Activated CD4-positive, alpha-beta T cell treated with anti-CD3 and anti-CD28 coated beads, Interleukin-2, amount 50 U/mL, for 1 hour (primary cell): ENCODE measurements around the gene NOTCH1.
"Not testable (repeated sequence)": the region's sequence is repeated elsewhere in the genome, so short reads cannot be mapped to it uniquely, and the experiment has no call there.

ENCODE experiments used
- DNase-seq: peaks from one replicate; pipeline ENCODE4 v3.0.0-alpha.2; 2020

NOTCH1 gene

DNA sequence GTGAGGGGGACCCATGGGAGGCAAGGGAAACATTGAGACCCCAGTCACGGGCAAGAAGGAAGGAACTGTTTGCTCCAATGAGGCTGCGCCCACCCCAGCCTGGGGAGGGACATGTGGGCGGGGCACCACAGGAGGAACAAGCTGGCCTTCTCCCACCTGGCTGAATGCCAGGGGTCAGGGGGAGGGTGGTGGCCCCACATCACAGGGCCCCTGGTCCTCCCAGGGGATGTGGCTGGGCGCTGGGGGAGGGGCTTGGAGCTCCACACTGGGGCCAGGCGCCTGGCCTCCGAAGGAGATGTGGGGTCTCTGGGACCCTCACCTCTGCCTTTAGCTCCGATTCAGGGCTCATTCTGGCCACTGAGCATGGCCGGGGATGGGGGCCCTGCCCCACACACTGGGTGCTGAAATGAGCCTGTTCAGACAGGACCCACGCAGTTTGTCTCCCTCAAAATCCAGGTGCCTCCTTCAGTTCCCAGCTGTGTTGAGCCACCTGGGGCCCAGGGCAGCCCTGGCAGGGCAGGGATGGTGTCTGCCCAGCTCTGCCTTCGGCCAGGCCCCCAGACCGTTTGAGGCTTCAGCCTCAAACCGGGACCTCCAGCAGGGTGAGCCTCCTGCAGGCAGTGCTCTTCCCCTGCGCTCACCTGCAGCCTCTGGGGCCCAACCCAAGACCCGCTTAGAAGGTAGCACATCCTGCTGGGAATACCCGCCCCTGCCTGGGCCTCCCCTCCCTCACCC lies 33.2 kb upstream of the NOTCH1 start:
- DNase-seq: no peak

DNA sequence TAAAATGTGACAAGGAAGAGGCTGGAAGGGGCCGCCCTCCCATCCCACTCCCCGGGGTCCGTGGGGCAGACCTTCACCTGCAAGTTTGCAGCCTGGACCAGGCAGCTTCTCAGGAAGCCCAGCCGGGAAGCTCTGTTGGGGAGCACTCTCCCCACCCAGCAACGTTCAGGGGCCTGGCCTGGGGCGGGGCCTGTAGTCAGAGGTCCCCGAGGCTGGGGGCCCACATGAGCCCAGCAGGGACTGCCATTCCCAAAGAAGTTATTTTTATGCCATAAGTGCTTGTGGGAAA lies 32.7 kb upstream of the NOTCH1 start:
- DNase-seq: no peak

DNA sequence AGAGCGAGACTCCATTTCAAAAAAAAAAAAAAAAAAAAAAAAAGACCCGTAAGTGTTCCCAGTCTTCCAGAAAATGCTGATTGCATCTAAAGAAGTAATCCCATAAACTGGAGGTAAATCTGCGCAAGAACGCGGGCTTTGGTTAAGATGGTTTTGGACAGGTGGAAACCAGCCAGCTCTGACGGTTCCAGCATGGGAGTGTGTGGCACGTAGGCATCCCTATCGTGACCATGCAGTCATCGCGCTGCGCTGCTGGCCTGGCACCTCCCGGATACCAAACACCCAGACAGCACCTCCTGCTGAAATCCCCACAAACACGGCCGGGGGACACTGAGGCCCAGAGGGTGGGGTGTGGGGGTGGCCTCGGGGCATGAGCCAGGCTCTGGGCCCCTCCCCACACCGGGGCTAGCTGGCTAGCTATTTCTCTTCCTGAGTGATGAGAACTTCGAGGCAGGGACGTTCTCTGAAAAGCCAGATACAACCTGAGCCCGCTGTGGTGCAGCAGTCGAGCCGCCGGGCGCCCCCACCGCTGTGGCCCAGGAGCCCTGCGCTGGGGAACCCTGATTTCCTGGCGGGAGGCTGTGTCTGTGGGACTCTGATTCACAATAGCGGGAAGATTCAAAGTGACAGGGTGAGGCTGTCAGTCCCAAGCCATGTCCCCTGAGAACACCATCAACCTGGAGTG lies 32.2 kb upstream of the NOTCH1 start:
- no peak for DNase-seq

DNA sequence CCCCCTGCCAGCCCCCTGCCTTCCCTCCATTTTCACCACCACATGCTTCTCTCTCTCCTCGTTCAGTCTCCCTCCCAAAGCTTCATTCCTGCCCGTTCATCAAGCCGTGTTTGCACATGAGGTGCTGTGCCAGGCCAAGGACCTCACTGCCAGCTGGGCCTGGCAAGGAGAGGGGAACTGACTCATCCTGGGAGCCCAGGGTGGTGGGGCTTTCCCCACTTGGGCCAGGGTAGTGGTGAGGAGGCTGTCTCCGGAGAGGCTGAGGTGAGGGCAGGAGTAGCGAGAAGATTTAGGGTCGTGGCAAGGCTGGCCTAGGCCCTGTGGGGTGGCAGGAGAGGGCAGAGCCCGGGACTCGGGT lies 30.4 kb upstream of the NOTCH1 start:
- no peak for DNase-seq

DNA sequence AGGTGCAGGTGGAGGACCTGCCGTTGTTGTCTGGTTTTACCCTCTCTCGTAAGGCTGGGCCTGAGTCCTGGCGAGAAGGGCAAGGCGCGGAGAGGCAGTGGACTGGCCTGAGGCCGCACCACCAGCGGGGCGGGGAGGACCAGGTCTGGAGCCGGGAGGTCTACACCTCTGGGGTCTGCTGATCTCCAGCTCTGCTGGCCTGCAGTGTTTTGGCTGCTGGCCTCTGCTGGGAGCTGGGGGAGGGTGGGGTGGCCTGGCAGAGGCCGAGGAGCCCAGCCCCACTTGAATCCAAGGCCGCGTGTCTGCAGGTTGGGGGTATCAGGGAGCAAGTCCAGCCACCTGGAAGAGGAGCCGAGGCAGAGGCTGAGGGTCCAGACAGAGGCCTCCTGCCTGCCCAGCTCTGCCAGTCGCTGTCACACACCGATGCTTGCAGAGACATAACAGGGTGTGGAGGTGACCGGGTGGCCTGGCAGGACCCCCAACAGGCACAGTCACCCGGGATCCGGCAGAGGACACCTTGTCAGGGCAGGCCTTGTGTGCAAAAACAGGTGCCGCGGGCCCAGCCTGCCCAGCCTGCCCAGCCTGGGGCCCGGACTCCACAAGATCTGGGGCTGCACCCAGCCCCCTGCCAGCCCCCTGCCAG lies 29.9 kb upstream of the NOTCH1 start:
- no peak for DNase-seq

DNA sequence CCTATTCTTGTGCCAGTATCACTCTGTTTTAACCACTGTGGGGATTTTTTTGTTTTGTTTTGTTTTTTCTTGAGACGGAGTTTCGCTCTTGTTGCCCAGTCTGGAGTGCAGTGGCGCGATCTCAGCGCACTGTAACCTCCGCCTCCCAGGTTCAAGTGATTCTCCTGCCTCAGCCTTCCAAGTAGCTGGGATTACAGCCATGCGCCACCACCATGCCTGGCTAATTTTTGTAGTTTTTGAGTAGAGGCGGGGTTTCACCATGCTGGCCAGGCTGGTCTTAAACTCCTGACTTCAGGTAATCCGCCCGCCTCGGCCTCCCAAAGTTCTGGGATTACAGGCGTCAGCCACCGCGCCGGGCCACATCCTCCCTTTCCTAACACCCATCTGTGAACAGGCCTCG lies 28.8 kb upstream of the NOTCH1 start:
- DNase-seq: not testable (repeated sequence)

DNA sequence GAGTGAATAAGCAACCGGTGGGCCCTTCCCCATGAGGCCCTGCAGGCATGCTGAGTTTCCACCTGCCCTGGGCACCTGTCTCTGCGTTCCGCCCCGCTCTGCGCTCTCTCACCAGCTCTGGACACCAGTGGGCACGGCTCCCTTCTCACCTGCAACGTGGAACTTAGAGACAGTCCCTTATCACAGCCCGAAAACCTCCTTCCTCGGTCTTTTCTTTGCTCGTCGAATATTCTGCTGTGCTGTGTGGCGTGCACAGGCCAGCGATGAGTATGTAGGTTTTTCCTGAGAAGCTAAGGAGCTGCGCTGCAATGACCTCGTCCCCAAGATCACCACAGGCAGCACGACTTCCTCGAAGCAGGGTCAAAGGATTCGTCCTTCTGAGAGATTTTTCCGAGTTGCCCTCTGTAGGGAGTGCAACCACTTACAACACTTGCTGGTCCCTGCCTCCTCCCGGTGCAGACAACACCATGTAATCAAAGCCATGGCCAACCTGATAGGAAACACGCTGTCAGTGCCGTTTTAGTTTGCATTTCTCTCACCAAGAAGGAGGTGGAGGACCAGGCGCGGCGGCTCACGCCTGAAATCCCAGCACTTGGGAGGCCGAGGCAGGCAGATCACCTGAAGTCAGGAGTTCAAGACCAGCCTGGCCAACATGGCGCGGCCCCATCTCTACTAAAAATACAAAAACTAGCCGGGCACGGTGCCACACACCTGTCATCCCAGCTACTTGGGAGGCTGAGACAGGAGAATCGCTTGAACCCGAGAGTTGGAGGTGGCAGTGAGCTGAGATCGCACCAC lies 27.2 kb upstream of the NOTCH1 start:
- no peak for DNase-seq

DNA sequence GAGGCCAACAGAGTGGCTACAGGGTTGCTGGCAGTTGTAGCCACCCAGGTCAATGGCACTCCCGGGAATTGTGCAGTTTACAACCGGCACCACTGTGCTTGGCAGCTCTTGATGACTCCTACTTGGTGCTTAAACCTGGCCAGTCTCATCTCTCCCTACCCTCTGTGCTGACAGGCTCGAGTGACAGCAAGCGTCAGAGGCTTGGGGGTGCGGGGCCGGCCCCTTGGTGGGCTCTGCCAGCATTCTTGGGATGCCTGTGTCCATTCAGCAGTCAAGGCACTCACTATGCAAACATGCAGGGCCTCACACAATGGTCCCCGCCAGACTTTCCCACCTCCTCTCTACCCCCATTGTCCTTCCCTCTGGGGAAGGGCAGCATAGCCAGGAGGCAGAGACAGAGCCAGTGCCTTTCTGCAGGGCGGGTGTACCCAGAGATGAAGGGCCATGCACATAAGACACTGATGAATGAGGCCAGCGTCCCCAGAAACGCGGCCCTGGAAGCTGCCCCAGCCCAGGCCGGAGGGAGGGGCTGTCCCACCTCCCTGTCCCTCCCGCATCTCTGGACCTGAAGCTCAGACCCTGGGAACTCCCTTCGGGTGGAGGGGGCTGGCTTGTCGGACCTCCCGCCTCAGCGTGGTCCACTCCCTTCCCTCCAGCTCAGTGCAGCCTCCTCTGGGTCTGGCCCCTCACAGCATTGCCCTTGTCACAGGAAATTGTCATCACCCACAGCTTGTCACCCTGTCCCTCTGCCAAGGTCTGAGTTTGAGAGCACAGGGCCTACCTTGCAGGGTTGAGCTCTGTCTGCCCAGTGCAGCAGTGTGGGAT lies 26.4 kb upstream of the NOTCH1 start:
- no peak for DNase-seq

DNA sequence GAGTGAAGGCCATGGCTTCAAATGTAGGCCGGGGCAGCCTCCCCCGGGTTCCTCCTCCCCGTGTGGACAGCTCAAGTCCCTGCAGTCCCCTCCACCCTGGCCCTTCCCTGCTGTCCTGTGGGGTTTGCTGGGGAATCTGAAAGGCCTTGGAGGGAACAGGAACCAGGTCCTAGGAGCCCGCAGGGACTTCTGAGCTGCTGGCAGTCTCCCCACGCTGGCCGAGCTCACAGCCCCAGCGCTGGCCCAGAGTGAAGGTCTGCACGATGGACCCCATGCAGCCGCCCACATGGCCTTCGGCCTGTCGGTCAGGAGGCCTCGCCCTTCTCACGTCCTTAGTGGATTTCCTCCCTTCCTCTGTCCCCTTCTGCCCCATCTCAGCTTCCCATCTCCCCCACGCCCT lies 25.7 kb upstream of the NOTCH1 start:
- DNase-seq: no peak

DNA sequence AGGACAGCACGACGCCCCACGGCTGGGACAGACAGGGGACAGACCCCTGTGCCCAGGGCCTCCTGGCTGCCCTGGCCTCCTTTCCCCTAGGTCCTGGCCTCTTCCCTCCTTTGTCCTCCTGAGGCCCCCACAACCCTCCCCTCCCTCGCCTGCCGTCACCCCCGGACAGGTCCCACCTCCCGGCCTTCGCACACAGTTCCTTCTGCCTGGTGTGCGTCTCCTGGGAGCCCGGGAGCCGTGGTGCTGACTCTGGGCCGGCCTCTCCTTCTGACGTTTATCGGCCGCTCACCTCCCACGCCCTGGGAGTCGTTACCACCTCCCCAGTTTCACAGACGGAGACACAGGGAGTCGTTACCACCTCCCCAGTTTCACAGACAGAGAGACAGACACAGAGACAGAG lies 25.1 kb upstream of the NOTCH1 start:
- DNase-seq: no peak

DNA sequence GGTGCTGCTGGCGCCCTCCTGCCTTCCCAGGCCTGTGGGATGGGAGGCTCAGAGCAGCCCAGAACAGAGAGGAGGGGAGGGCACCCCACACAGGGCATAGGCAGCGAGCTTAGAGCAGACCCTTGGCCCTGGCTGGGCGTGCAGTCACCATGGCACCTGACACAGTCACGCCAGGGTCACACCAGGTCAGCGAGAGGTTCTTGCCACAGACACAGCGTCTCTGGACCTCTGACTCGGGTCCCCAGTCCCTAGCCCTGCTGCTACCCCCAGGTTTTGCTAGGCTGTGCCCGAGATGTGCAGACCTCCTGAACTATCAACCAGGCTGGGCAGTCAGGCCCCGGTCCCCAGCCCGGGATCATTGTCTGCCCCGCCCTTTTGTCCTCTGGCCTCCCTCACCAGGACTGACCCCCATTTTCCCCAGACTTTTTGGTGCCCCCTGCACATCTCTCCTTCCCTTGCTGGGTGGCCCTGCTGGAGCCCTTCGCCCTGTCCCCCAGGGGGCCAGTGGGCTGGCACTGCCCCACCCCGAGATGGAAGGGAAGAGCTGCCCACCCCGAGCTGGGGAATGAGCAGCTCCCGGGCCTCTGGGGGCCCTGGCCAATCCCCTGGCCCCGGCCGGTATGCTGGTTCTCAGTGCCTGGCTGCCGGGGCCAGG lies 24.5 kb upstream of the NOTCH1 start:
- DNase-seq: no peak

DNA sequence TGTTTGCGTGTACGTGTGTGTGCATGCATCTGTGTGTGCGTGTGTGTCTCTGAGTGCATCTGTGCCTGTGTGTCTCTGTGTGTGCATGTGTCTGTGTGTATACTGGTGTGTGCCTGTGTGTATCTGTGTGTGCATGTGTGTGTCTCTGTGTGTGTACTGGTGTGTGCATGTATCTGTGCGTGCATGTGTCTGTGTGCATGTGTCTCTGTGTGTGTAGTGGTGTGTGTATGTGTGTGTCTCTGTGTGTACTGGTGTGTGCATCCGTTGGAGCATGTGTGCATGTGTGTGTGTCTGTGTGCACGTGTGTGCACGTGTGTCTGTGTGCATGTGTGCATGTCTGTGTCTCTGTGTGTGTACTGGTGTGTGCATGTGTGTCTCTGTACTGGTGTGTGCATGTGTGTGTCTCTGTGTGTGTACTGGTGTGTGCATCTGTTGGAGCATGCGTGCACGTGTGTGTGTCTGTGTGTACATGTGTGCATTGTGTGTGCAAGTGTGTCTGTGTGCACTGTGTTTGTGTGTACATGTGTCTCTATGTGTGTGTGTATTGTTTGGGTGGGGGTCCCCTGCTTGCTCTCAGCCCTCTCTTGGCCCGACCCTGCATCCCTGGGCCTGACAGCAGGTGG lies 23.8 kb upstream of the NOTCH1 start:
- no peak for DNase-seq

DNA sequence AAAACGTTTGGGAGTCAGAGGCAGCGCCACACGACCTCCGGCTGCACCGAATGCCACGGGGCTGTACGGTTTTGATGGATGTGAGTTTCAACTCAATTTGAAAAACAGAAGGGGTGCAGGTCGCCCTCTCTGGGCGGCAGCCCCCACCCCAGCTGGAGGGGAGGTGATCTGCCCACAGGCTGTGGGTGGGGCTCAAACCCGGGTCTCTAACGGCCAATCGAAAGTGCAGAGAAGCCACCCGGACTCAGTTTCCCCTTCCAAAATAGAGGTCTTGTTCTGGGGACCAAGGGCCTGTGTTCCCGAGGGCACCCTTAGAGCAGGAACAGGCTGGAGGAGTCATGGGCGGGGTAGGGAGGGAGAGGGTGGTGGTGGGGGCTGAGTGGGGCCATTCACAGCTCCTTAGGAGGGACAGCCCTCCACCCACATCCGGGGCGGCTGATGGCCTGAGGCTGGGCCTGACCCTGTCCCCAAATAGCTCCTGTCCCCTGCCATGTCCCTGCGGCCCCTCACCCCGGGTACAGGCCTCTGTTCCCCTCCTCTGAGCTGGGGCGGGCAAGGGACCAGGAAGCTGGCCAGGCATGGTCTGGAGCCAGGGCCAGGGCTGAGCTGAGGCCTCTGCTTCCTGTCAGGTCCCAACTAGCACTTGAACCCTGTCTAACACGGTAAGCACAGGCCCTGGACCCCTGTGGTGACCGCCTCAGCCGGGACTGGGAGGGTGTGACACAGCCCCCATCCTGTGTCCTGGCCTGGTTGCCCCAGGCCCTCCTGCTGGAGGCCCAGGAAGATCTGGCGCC lies 22.6 kb upstream of the NOTCH1 start:
- DNase-seq: no peak

DNA sequence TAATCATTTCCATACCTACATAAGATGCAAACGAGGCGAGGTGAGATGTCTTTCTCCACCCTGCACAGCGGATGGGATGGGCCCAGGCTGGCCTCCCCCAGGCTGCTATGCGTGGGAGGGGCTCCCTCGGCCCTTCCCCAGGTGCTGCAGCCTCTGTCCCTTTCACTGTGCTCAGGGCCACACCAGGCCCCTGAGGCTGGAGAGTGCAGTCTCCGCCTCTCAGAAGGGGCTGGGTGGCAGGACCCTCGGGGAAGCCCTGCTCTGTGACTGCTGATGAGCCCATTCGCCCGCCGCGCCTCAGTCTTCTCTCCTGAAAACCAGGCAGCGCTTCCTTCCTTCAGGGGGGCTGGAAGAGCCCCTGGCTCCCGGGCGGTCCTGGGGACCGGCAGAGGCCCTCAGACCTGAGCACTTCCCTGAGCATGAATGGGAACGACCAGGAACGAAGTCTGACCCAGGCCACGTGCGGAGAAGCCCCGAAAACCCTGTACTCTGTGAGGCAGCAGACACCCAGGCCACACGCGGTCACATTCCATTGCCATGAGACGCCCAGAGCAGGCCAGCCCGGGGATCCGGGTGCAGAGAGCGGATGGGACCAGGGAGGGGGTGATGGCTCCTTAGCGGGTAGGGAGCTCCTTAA lies 21.9 kb upstream of the NOTCH1 start:
- DNase-seq: no peak

DNA sequence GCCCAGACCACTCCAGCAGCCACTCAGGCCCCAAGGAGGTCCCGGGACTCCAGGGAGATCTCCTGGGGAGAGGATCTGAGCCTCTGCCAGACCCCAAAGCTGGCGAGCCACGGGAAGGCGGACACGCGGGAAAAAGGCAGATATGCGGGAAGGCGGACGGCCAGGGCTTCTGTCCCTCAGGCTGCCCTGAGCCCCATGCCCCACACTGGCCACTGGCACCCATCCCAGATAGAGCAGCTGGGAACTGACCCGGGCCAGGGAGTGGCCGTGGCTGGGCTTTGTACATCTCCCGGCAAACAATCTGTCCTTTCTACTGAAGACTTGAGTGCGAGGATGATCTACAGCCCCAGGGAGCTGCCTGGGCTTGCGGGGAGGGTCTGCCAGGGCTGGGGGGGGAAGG lies 21.1 kb upstream of the NOTCH1 start:
- DNase-seq: no peak

DNA sequence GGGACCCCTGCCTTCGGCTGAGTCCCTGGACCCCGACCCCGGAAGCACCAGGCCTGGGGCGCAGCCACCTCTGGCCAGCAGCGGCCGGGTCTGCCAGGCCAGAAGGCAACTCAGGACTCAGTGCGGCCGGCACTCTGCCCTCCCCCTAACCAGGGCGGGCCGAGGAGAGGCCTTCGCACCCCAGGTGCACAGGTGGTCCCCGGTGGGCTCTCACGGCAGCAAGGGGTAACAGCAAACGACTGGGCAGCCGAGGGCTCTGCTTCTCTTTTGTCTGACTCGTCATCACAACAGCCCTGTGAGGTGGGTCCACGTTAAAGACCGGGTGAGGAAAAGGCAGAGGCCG lies 20.7 kb upstream of the NOTCH1 start:
- DNase-seq: no peak

DNA sequence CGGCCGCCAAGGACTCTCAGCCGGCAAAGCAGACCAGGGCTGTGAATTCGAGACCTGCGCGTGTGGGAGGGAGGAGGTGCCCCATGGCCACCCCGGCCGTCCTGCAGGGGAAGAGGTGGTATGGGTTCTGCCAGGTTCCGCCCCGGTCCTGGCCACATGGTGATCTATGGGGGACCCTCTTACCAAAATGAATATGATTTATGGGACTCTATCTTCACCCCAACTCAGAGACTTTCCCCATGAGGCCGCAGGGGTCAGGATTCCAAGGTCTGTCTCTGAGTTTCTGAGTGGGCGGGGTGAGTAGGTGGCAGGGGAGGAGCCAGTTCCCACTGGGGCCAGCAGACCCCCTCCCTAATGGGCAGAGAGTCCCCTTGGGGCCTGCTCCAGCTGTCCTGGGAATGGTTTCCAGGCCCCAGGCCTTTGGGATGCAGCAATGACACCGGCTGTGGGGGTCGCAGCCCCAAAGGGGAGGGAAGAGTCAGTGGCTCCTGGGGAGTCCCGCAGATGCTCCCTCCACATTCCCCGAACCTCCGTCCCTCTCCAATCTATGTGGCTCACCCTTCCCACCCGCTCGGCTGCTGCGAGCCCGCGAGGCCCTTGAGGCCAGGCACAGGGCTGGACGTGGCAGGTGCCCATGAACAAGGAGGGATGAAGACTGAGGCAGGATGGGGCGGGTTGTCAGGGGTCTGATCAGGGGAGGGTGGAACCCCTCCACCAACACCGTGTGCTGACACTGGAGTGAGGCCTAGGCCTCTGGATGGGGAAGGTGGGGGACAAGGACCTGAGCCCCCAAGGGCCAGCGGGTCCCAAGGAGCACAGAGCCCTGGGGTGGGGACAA lies 20.1 kb upstream of the NOTCH1 start:
- DNase-seq: no peak

DNA sequence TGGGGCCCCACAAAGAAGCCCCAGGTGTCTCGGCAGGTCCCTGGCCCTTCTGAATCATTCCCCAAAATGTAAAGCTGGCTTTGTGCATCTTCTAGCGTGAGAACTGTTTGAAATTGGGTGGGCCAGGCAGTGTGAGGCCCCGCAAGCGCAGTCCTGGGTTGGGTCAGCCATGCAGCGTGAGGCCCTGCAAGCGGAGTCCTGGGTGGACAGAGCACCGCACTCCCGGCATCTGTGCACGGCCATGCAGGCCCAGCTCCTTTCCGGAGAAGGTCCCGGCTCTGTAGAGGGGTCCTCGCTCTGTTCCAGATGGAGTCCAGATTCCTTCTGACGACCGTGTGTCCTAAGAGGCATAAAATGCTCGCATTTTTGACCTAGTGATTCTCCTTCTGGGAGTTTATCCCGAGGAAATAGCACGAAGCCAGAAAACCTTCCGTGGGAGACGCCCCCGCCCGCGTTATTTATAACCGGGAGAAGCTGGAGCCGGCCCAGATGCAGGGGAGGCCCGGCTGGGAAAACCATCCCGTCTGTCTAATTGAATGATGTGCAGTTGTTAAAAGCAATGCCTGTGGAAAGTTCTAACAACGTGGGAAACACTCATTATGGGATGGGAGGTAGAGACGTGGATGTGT lies 19.4 kb upstream of the NOTCH1 start:
- no peak for DNase-seq

DNA sequence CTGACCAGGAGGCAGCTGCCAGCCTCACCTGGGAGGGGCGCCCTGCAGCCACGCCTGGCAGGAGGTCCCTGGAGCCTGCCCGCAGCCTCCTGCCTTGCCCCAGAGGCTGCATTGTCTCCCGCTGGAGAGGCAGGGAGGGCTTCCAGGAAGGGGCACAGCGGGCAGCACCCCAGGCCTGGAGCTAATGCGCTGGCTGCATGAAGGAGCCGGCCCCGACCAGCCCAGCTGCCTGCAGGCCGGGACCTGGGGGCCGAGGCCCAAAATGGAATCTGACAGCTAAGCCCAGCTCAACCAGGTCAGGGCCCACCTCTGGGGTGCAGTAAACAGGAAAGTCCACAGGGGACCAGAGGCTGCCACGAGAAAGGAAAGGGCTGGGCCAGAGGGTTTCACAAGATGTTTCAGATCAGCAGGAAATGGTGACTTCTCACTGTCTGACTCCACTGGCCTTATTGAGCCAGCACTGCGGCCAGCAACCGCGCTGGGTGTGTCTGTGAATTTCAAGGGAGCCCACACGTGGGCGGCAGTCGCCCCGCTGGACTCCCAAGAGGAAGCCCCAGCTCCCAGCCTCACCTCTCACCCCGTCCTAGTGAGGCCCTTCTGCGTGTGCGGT lies 18.6 kb upstream of the NOTCH1 start:
- no peak for DNase-seq
